Stimulated activated CD4-positive, alpha-beta T cell treated with anti-CD3 and anti-CD28 coated beads, Interleukin-4, amount 100 ng/mL, for 4 hours (primary cell): ENCODE data around the gene MLIP.

Source experiments
- DNase-seq, 2 experiments: peaks; one replicate each; pipeline ENCODE4 v3.0.0-alpha.2; 2020

MLIP gene

DNA sequence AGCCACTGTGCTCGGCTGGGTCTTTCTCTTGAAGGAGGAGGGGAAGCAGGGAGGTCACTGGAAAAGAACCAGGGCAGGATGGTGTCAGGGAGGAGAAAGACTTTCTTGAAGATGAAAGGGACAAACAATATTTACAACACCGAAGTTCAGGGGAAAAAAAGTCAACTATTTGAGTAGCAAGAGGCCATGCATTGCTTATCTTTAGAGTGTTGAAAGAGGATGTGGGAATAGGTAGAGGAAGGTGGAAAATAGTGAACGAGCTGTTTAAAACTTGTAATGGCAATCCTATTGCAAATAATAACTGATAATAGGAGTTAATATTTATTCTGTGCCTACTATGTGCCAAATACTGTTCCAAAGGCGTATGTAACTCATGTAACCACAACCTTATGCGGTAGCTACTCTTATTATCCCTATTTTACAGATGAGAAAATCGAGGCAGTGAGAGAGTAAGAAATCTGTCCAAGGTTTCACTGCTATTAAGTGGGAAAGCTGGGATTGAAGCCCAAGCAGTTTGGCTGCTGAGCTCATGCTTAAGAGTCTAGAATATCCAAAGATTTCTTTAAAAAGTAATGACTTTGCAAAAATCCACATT, 12.7 kb upstream of the MLIP start:
- no peak for DNase-seq

DNA sequence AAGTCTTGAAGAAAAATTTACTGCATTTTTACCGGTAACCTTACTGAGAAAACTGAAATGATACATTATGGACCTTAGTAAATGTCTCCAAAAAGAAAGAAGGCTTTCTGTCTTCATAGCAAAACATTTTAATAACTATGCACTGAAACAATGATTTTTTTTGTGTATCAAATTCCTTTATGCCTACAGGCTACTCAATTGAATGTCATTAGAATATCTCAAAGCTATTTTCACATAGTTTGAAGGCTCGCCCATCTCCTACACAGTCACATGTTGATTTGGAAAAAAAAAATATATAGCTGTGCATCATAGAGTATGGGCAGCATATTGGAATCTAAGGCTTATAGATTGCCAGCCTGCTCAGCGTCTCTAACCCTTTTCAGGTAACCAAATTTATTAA, 12.0 kb upstream of the MLIP start:
- DNase-seq, result no peak

DNA sequence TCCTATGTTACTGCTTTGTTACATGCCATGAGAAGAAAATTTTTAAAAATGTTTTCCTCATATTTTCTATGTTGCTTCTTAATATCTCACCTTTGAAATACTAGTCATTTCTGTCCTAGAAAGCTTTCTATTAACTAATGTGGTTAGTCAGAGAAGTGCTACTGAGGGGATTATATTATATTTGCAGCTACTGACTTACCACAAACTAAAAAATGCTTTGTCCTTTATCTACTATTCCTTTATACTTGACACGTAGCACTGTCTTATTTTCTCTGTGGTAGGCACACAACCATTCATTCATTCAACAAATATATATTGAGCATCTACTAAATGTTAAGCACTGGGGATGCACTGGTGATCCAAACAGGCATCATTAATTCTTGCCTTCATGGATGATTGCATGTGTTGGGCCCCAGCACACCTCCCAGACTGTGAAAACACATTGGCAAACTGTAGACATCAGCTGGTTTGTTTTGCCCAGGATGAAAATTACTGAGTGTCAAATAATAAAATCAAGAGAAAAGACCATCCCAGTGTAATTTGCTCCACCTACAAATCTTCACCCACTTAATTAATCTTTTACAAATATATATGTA, 10.7 kb upstream of the MLIP start:
- DNase-seq, result no peak

DNA sequence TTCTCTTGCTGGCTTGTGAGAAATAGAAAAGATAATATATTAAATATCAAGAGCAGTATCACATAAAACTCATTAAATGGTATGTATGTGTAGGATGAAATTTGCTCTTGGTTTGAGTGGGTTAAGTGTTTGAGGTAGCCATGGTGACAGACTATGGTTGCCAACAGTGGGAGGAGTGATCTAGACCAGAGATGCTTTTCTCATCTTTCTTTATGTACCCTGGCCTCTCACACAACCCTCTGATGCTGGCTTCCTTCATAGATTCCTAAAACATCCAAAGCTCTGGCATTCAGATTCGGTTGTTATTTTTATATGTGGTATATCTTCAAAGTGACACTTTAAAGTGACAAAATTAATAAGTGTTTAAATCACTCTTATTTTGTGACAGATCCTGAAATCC, 9.0 kb upstream of the MLIP start:
- DNase-seq, result no peak

DNA sequence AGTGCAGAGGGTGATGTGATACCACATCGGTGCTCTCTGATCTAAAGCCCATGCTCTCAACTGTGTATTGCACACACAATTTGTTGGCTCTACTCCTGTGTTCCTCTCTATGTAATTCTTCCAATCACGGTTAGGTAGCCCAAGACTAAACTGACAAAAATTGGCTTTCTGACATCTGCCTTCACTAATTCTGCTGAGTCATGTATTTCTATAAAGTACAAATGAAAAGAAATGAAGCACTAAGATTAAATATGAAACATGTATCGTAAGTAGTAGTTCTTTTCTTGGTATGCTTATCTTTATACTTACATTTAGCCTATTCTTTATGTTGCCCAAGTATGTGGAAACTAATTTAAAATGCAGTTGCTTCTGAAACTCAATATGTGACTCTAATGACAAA, 7.7 kb upstream of the MLIP start:
- no peak for DNase-seq

DNA sequence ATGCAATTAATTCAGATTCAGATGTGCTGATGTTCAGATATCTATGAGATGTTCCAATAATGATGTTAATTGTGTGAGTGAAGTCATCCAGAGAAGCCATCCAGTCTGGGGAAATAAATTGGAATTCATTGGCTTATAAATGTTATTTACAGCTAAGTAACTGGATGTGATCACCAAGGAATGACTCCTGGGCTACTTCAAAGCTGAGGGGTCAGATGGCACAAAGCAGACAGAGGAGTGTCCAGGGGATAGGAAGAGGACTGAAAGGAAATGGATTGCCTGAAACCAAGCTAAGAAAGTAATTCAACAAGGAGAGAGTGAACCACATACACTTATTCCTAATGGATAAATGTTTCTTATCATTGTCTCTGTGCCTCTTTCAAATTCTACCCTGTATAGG, 4.5 kb upstream of the MLIP start:
- DNase-seq, result no peak

DNA sequence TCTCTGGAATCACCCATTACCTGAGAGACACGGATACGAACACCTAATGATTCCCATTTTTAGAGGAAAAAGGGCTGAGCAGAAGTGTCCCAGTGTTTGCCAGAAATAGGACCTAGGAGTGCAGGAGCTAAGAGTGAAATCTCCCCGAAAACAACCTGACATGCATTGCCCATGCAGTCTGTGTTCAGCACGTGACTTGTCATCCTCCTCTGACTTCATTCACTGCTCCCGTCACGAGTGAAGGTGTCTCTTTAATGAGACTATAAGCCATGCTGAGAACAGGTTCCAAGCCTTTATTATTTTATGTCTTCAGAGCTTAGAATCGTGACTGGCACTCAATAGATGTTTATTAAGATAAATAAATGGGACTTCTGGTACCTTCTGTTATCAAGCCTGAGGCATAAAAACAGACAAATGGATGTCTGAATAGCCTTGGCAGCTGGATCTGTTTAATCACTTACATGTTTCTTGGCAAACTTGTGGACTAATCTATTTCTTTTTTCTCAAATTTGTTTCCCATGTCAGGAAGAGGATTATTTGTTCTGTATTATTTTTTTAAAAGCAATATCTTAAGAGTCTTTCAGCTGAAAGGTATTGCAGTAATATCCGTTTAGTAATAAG, 3.7 kb upstream of the MLIP start:
- no peak for DNase-seq

DNA sequence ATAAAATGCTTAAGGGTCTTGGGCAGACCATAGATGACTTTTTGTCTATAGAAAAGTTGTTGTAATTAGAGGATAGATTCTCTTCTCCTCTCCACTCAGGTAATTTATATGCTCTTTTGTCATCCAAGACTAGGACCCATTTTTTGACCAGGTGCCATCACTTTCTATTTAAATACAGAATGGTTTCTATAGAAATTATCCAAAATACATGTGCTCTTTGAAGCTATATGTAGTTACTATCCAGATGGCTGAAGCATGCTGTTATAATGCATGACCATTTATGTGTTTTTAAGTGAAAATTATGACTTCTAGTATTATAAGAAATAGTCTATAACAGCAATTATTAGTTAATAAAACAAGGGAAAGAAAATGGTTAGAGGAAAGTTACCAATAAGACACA, 3.0 kb upstream of the MLIP start:
- DNase-seq, result no peak

- DNase-seq, result no peak
Observed at GRCh38 chr6:54109586-54109985, 1.7 kb upstream of the MLIP start.

DNA sequence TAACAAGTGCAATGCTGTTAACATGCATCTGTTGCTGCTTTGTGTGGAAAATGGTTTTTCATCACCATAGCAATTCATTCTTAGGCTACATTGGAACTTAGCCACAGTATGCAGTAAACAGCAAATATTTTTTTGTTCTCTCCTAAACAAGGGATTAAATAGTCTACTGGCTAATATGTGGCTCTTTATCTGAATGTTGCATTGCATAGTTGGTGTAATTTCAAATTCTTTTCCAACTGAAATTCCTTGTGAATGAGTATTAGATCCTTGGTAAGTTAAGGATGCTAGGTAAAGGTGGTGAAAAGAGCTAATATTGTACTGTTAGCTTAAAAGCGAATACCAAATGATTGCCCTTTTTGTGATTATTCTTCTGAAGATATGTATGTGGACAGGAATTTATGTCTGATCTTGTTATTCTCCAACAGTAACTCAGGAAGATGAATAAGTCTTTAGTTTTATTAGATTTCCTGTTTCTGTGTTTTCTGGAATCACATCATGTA, 958 bp downstream of the MLIP start:
- DNase-seq, result no peak

- no peak for DNase-seq
Observed at GRCh38 chr6:54114991-54115390, 3.7 kb downstream of the MLIP start.

GRCh38 chr6:54115966-54116365, 4.7 kb downstream of the MLIP start:
- no peak for DNase-seq

DNA sequence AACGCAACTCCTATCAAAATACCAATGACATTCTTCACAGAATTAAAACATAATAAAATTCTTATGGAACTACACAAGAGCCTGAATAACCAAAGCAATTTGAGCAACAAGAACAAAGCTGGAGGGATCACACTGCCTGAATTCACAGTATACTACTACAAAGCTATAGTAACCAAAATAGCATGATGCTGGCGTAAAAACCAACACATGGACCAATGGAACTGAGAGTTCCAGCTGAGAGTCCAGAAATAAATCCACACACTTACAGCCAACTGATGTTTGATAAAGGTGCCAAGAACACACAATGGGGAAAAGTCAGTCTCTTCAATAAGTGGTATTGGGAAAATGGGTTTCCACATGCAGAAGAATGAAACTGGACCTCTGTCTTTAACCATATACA, 6.9 kb downstream of the MLIP start:
- DNase-seq, result no peak

DNA sequence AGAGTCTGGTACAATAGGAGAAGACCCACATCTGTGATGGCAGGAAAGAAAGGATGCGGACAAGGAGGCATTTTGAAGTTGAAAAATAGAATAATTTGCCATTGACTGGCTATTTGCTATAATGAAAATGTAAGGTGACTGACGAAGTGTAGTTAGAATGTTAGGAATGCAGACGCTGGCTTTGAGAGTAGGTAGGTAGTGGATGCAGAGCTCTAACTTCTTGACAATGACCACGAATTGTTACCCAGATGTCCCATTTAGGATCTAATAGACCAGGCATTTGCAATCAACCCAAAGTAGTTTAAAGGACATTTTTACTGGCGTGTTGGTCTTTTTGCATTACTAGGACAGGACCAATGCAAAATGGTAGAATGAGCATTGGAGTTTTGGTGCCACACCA, 14.2 kb downstream of the MLIP start:
- DNase-seq, result no peak

- no peak for DNase-seq
Observed at GRCh38 chr6:54130179-54130578, 18.9 kb downstream of the MLIP start.

GRCh38 chr6:54132587-54132986, 21.3 kb downstream of the MLIP start:
- DNase-seq, result no peak

GRCh38 chr6:54133186-54133585, 21.9 kb downstream of the MLIP start:
- no peak for DNase-seq

DNA sequence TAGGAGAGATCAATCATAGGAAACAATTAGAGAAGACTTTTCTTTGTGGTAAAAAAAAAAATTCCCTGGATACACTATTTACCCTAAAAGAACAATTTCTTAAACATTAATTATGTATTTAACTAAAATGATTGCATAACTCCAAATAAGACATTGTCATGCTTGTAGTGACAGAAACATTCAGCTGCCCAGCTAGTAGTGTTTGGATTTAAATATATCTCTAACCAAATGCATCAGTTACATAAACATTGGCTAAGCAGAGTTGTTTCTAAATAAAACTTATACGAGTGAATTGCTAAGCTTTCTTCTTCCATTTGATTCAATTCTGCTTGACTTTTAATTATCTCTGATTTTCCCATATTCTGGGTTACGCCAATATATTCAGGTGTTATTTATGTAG, 23.7 kb downstream of the MLIP start:
- no peak for DNase-seq

DNA sequence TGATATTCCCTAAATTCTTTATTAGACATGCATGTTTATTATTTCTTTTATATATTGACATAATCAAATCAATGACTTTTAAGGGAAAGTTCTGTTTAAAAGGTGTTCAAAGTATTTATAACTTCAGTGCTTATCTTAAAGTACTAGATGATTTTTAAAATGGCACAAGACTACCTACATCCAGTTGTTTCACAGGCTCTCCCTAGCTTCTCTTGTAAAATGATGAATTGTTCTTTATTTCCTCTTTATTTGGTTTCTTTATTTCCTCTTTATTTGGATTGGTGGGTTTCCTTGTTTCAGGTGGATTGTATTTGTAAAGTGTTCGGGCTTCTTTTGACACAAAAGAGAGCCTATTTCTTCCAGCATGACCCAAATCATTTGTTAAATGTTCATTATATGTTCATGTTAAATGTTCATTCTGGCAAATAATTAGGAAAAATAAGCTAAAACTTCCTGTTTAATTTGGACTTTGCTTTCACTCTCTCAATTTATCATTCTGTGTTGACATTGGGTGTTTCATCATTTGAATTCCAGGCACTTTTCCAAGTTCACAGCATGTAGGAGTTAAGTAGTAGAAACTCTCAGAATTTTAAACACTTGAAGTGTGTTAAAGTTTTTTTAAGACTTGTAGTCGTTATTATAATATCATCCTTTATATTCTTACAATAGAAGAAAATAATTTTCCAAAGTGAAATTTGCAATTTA, 24.6 kb downstream of the MLIP start:
- no peak for DNase-seq

- no peak for DNase-seq
Observed at GRCh38 chr6:54138795-54139194, 27.6 kb downstream of the MLIP start.

GRCh38 chr6:54140811-54141210, 29.6 kb downstream of the MLIP start:
- no peak for DNase-seq

DNA sequence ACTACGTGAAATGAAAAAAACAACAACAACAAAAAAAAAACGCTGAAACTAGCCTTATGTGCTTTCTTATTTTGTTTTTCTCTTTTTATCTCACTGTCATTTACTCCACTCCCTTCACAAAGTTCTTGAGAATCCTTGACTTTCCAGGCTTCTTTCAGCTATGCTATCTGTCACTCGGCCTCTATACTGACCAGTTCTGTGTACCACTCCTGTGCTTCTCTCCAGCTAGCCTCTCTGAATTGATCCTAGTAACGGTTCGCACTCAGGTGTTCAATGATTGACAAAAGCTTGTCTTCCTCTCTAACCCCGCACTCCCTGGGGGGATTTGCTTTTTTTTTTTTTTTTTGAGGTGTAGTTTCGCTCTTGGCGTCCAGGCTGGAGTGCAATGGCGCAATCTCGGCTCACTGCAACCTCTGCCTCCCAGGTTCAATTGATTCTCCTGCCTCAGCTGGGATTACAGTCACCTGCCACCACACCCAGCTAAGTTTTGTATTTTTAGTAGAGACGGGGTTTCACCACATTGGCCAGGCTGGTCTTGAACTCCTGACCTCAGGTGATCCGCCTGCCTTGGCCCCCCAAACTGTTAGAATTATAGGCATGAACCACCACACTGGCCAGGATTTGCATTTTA, 31.8 kb downstream of the MLIP start:
- no peak for DNase-seq

GRCh38 chr6:54151861-54152260, 40.6 kb downstream of the MLIP start:
- DNase-seq, result no peak
